Measurements from ENCODE around the gene SMYD3. TPM values are rescaled to one million over a fixed set of nuclear protein-coding genes. Genes with fewer than 3 reads are reported as not detected.

Gene SMYD3
- total and polyA plus RNA-seq, 9 of the 15 experiments (the other 6 are each of a cell fraction or from before 2014, with no cell fraction given), result 128 to 440 (median 197) TPM

DNA sequence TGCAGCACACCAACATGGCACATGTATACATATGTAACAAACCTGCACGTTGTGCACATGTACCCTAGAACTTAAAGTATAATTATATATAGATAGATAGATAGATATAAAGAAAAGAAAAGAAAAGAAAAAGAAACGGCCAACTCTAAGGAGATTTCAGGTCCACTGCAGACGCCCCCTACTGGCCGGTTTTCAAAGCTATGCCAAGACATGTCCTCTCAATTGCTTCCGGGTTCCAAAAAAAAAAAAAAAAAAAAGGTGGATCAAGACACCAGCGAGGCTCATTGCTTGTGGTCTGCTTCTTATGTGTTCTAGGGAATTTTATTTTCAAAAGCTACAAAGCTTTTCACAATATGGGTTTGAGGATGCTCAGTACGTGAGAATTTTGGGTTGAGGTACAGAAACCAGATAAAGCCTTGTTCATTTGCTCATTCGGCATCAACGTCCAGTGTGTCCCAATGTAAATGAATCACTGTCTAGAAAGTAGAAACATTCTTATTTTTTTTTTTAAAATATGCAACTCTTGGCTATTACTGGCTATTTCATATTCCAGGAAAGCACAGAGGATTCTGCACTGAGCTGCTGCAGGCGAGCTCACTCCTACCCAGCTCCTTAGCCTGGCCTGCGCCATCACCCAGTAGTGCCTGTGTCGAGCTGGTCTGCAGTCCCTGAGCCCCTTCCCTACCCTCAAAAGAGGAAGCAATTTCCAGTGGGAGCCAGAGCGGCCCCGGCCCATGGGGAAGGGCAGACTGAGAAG, 709.3 kb downstream of the SMYD3 start:
- CTCF ChIA-PET (ENCODE audit: low intra/inter-chr PET ratio), result interaction anchor here (0.6 kb wide), 1 partner anchor 189 kb away, joined by 4 read pairs; no protein-coding TSS in a partner anchor
- TF ChIP-seq NFRKB (IDR thresholded peaks at IDR 0.05; ENCODE audit: low read depth) (no peak), ZFP30 (CRISPR knock-in tag; IDR thresholded peaks at IDR 0.05; ENCODE audit: borderline replicate concordance) (no peak), POLR2B (IDR thresholded peaks at IDR 0.05; ENCODE audit: low read depth, partially characterized antibody) (no peak), ZFX (CRISPR knock-in tag; IDR thresholded peaks at IDR 0.05) (no peak), NCOR1 (IDR thresholded peaks at IDR 0.05) (no peak), RBM14 (IDR thresholded peaks at IDR 0.05; ENCODE audit: borderline replicate concordance, insufficient read depth, low read depth, low read length) (no peak), E2F3 (CRISPR knock-in tag; IDR thresholded peaks at IDR 0.05) (no peak), ZNF253 (CRISPR knock-in tag; conservative IDR thresholded peaks at IDR 0.05) (no peak), ZNF384 (IDR thresholded peaks at IDR 0.05; ENCODE audit: low read depth, low read length) (peak; percentile 96), NR2C2 (CRISPR knock-in tag; IDR thresholded peaks at IDR 0.05) (no peak), NR2C2 (tag; IDR thresholded peaks at IDR 0.05) (peak; percentile 80), ELF1 (tag; IDR thresholded peaks at IDR 0.05) (peak; percentile 71), SMARCA4 (IDR thresholded peaks at IDR 0.05) (no peak), GATA2 (CRISPR knock-in tag; IDR thresholded peaks at IDR 0.05) (no peak), BHLHE40 (IDR thresholded peaks at IDR 0.05; ENCODE audit: low read length) (no peak), JUNB (CRISPR knock-in tag; conservative IDR thresholded peaks at IDR 0.05) (no peak), GABPA (tag; conservative IDR thresholded peaks at IDR 0.05; ENCODE audit: low read depth) (peak; percentile 28; the same call in 1 of the 2 replicates), NFYB (IDR thresholded peaks at IDR 0.05; ENCODE audit: extremely low read depth, insufficient read length) (no peak), MAZ (CRISPR knock-in tag; conservative IDR thresholded peaks at IDR 0.05 in 1 of 2, IDR thresholded peaks at IDR 0.05 in 1 of 2) (no peak), SRF (CRISPR knock-in tag; IDR thresholded peaks at IDR 0.05) (no peak)
- TF ChIP-seq, protein P1, sequence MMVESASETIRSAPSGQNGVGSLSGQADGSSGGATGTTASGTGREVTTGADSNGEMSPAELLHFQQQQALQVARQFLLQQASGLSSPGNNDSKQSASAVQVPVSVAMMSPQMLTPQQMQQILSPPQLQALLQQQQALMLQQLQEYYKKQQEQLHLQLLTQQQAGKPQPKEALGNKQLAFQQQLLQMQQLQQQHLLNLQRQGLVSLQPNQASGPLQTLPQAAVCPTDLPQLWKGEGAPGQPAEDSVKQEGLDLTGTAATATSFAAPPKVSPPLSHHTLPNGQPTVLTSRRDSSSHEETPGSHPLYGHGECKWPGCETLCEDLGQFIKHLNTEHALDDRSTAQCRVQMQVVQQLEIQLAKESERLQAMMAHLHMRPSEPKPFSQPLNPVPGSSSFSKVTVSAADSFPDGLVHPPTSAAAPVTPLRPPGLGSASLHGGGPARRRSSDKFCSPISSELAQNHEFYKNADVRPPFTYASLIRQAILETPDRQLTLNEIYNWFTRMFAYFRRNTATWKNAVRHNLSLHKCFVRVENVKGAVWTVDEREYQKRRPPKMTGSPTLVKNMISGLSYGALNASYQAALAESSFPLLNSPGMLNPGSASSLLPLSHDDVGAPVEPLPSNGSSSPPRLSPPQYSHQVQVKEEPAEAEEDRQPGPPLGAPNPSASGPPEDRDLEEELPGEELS (CRISPR knock-in tag; IDR thresholded peaks at IDR 0.05; ENCODE audit: borderline replicate concordance), result no peak

More for the DNA sequence above, 709.3 kb downstream of the SMYD3 start:
- DNase-seq (ENCODE audit: extremely low read depth in 1 of 4, low spot score in 3 of 4) (peak; percentile 71 to 81 (median 74)), ATAC-seq (peak; percentile 87), FAIRE-seq (peak; percentile 64)
- Histone ChIP-seq H3K4me1 (replicated peaks in 1 of 2; ENCODE audit: control insufficient read depth in 2 of 2, insufficient read depth in 2 of 2, low read length in 2 of 2) (0 out of 5 replicates have a peak, but pooled peaks cover 0 to 6% of the 10 kb centered on the region in 2 experiments), H3K9me3 (replicated peaks; ENCODE audit: control insufficient read depth, insufficient read depth, low read depth, low read length) (no peaks in the 10 kb centered on the region), H3K79me2 (ENCODE audit: control insufficient read depth, insufficient read depth, low read length) (no peaks in the 10 kb centered on the region), H3K4me3 (no peak overlapping the region), H3K27ac (ENCODE audit: extremely low read depth, low read depth, low read length) (0 out of 3 replicates have a peak overlapping the region, but pooled peaks have one; percentile 2), H3K4me2 (ENCODE audit: insufficient read depth, low read length) (no peak overlapping the region), H3K27me3 (ENCODE audit: control insufficient read depth in 2 of 2, insufficient read depth in 2 of 2, low read length in 2 of 2) (no peaks in the 10 kb centered on the region), H3K9ac (ENCODE audit: insufficient read depth in 1 of 2, low read depth in 2 of 2, low read length in 2 of 2) (no peak overlapping the region), H3K9me1 (ENCODE audit: control insufficient read depth, insufficient read depth, low read length) (peaks cover 7% of the 10 kb centered on the region), H4K20me1 (replicated peaks; ENCODE audit: control insufficient read depth, insufficient read depth, low read length) (0 out of 2 replicates have a peak, but pooled peaks cover 3% of the 10 kb centered on the region), H3K36me3 (ENCODE audit: control insufficient read depth, insufficient read depth, low read length) (peaks cover 32% of the 10 kb centered on the region; the same call in 1 of the 3 replicates), H2AFZ (ENCODE audit: low read depth, low read length) (no peak overlapping the region)
- intact Hi-C loops (cut with micrococcal nuclease) (no loop called here), in situ Hi-C loops (cut with MboI) (no loop called here)
- POLR2A ChIA-PET, result interaction anchor here (0.6 to 1.8 kb wide), 3 partner anchors 10 to 357 kb away, joined by 3 to 5 read pairs (median 3); no protein-coding TSS in a partner anchor
- no TSS peak for BruUV-seq (replicated peaks)
- WGBS (ENCODE audit: insufficient coverage, low coverage, missing lambda C conversion rate), result 60% methylated on average over 14 of the region's 14 CpGs

Data from K562 (cell line).